ENCODE measurements around the gene NLE1. TPM values are rescaled to one million over a fixed set of nuclear protein-coding genes. Genes with fewer than 3 reads are reported as not detected.
"Not testable (repeated sequence)": the region's sequence is repeated elsewhere in the genome, so short reads cannot be mapped to it uniquely, and the experiment has no call there.

The NLE1 gene
- total and polyA plus RNA-seq, 12 donors = 5.0 to 18.7 (median 11.8) TPM

- DNase-seq = no peak
- no peak for TF ChIP-seq CTCF (IDR thresholded peaks at IDR 0.05)
- no peak for TF ChIP-seq POLR2A (IDR thresholded peaks at IDR 0.05)
- Histone ChIP-seq H3K9me3 (replicated peaks in 1 of 3) (no peaks in the 10 kb centered on the region), H3K36me3 (replicated peaks in 1 of 2) (no peaks in the 10 kb centered on the region), H3K4me3 (no peak overlapping the region), H3K4me1 (replicated peaks in 1 of 2) (no peaks in the 10 kb centered on the region), H3K27me3 (no peaks in the 10 kb centered on the region), H3K27ac (no peak overlapping the region)
- intact Hi-C loops (cut with DNase I) = loop anchor here in 1 of 2 donors (10.0 kb wide), 1 partner anchor 327 kb away; no protein-coding TSS in a partner anchor
- 34 to 48% (median 40%) methylated on average over 2 of the region's 2 CpGs for WGBS, 4 donors
Measured at GRCh38 chr17:35188111-35188510, 46.0 kb upstream of the NLE1 start.

- no peaks in the 10 kb centered on the region for H3K4me1 ChIP-seq (replicated peaks in 1 of 2)
- no peak overlapping the region for H3K27ac ChIP-seq
- intact Hi-C loops (cut with DNase I) = loop anchor here in 1 of 2 donors (10.0 kb wide), 1 partner anchor 327 kb away; no protein-coding TSS in a partner anchor
- H3K9me3 ChIP-seq (replicated peaks in 1 of 3) = no peaks in the 10 kb centered on the region
- H3K27me3 ChIP-seq = no peaks in the 10 kb centered on the region
- H3K36me3 ChIP-seq (replicated peaks in 1 of 2) = no peaks in the 10 kb centered on the region
- DNase-seq = no peak
- 82 to 89% (median 87%) methylated on average over 2 of the region's 2 CpGs for WGBS, 4 donors
- TF ChIP-seq CTCF (IDR thresholded peaks at IDR 0.05) (no peak), POLR2A (IDR thresholded peaks at IDR 0.05) (no peak)
- H3K4me3 ChIP-seq = no peak overlapping the region
Measured at GRCh38 chr17:35187481-35187880, 45.4 kb upstream of the NLE1 start.

GRCh38 chr17:35185849-35186248, 43.7 kb upstream of the NLE1 start:
- Histone ChIP-seq H3K9me3 (replicated peaks in 1 of 3) (no peaks in the 10 kb centered on the region), H3K27ac (no peak overlapping the region), H3K4me3 (no peak overlapping the region), H3K36me3 (replicated peaks in 1 of 2) (no peaks in the 10 kb centered on the region), H3K27me3 (no peaks in the 10 kb centered on the region), H3K4me1 (replicated peaks in 1 of 2) (no peaks in the 10 kb centered on the region)
- intact Hi-C loops (cut with DNase I) = loop anchor here in 1 of 2 donors (10.0 kb wide), 1 partner anchor 329 kb away; no protein-coding TSS in a partner anchor
- WGBS, 4 donors = 46 to 70% (median 59%) methylated on average over 1 of the region's 1 CpG
- DNase-seq = no peak
- TF ChIP-seq POLR2A (IDR thresholded peaks at IDR 0.05) = no peak

GRCh38 chr17:35184274-35184673, 42.2 kb upstream of the NLE1 start:
- TF ChIP-seq POLR2A (IDR thresholded peaks at IDR 0.05) (no peak), CTCF (IDR thresholded peaks at IDR 0.05) (no peak)
- no peaks in the 10 kb centered on the region for H3K4me1 ChIP-seq (replicated peaks in 1 of 2)
- no peaks in the 10 kb centered on the region for H3K36me3 ChIP-seq (replicated peaks in 1 of 2)
- intact Hi-C loops (cut with DNase I) = loop anchor here in 1 of 2 donors (10.0 kb wide), 1 partner anchor 331 kb away; no protein-coding TSS in a partner anchor
- H3K9me3 ChIP-seq (replicated peaks in 1 of 3) = no peaks in the 10 kb centered on the region
- H3K27me3 ChIP-seq = no peaks in the 10 kb centered on the region
- DNase-seq = no peak
- WGBS, 4 donors = 39 to 64% (median 57%) methylated on average over 3 of the region's 3 CpGs
- H3K4me3 ChIP-seq = no peak overlapping the region
- no peak overlapping the region for H3K27ac ChIP-seq

GRCh38 chr17:35183332-35183731, 41.2 kb upstream of the NLE1 start:
- WGBS, 4 donors = 58 to 94% (median 70%) methylated on average over 4 to 6 of the region's 6 CpGs

GRCh38 chr17:35179379-35179778, 37.3 kb upstream of the NLE1 start:
- H3K36me3 ChIP-seq (replicated peaks in 1 of 2); H3K27me3 ChIP-seq; H3K4me1 ChIP-seq (replicated peaks in 1 of 2); H3K9me3 ChIP-seq (replicated peaks in 1 of 3); H3K27ac ChIP-seq; H3K4me3 ChIP-seq; DNase-seq: not testable (repeated sequence)
- WGBS, 4 donors = 92 to 97% (median 95%) methylated on average over 5 of the region's 5 CpGs
- intact Hi-C loops (cut with DNase I) = loop anchor here in 1 of 2 donors (10.0 kb wide), 1 partner anchor 355 kb away; the partner anchor contains the start of gene SLFN12L

More at GRCh38 chr17:35183332-35183731, 41.2 kb upstream of the NLE1 start:
- no peak for DNase-seq
- Histone ChIP-seq H3K27me3 (no peaks in the 10 kb centered on the region), H3K4me1 (replicated peaks in 1 of 2) (no peaks in the 10 kb centered on the region), H3K36me3 (replicated peaks in 1 of 2) (no peaks in the 10 kb centered on the region), H3K9me3 (replicated peaks in 1 of 3) (no peaks in the 10 kb centered on the region), H3K27ac (no peak overlapping the region), H3K4me3 (no peak overlapping the region)
- TF ChIP-seq CTCF (IDR thresholded peaks at IDR 0.05) = no peak
- TF ChIP-seq POLR2A (IDR thresholded peaks at IDR 0.05) = no peak
- intact Hi-C loops (cut with DNase I) = loop anchor here in 1 of 2 donors (10.0 kb wide), 1 partner anchor 331 kb away; no protein-coding TSS in a partner anchor

All from adrenal gland (tissue), 12 donors.